Measurements from ENCODE around the gene PDGFRB. TPM values are rescaled to one million over a fixed set of nuclear protein-coding genes. Genes with fewer than 3 reads are reported as not detected.

The PDGFRB gene
- total and polyA plus RNA-seq, 9 of the 15 experiments (the other 6 are each of a cell fraction or from before 2014, with no cell fraction given): 0.01 to 1.5 (median 0.09) TPM; not detected in 3

- TF ChIP-seq PBX2 (CRISPR knock-in tag; IDR thresholded peaks at IDR 0.05; ENCODE audit: low read depth): no peak
- TF ChIP-seq PBX2 (tag; conservative IDR thresholded peaks at IDR 0.05; ENCODE audit: low read depth): peak; percentile 72
- TF ChIP-seq ZFP30 (CRISPR knock-in tag; IDR thresholded peaks at IDR 0.05; ENCODE audit: borderline replicate concordance): no peak
- no peak for TF ChIP-seq ZNF253 (CRISPR knock-in tag; conservative IDR thresholded peaks at IDR 0.05)
- no peak for TF ChIP-seq CHD2 (IDR thresholded peaks at IDR 0.05; ENCODE audit: low read depth, low read length)
- TF ChIP-seq PTBP1 (IDR thresholded peaks at IDR 0.05; ENCODE audit: low read depth, low read length): no peak
- TF ChIP-seq ZNF3 (CRISPR knock-in tag; IDR thresholded peaks at IDR 0.05): no peak
- no peak for TF ChIP-seq PRMT5 (CRISPR knock-in tag; IDR thresholded peaks at IDR 0.05)
- TF ChIP-seq HDAC6 (IDR thresholded peaks at IDR 0.05; ENCODE audit: low read depth, low read length): no peak
- TF ChIP-seq KLF10 (CRISPR knock-in tag; IDR thresholded peaks at IDR 0.05): no peak
- peak; percentile 80 for TF ChIP-seq MEIS2 (IDR thresholded peaks at IDR 0.05; ENCODE audit: partially characterized antibody)
- TF ChIP-seq NR2C1 (IDR thresholded peaks at IDR 0.05): no peak
- TF ChIP-seq NR2C1 (tag; IDR thresholded peaks at IDR 0.05): no peak
- TF ChIP-seq MAZ (CRISPR knock-in tag; conservative IDR thresholded peaks at IDR 0.05 in 1 of 2, IDR thresholded peaks at IDR 0.05 in 1 of 2): no peak
- TF ChIP-seq MAFK (IDR thresholded peaks at IDR 0.05; ENCODE audit: low read length): no peak
- TF ChIP-seq RB1 (IDR thresholded peaks at IDR 0.05; ENCODE audit: low read depth): no peak
- no peak for TF ChIP-seq POLR3A (IDR thresholded peaks at IDR 0.05; ENCODE audit: borderline replicate concordance, extremely low read depth, insufficient read depth, insufficient read length)
- TF ChIP-seq ETV6 (IDR thresholded peaks at IDR 0.05; ENCODE audit: borderline replicate concordance in 1 of 2, low read depth in 2 of 2, low read length in 1 of 2): no peak
- TF ChIP-seq ETV6 (CRISPR knock-in tag; IDR thresholded peaks at IDR 0.05; ENCODE audit: borderline replicate concordance): no peak
- TF ChIP-seq RNF2 (IDR thresholded peaks at IDR 0.05): no peak
- TF ChIP-seq KHSRP (IDR thresholded peaks at IDR 0.05): no peak
- no peak for TF ChIP-seq NBN (IDR thresholded peaks at IDR 0.05; ENCODE audit: low read depth)
- TF ChIP-seq GABPA (tag; conservative IDR thresholded peaks at IDR 0.05; ENCODE audit: low read depth): peak; percentile 31; the same call in 1 of the 2 replicates
- TF ChIP-seq ZFPM2 (CRISPR knock-in tag; IDR thresholded peaks at IDR 0.05): no peak
- TF ChIP-seq CTCFL (IDR thresholded peaks at IDR 0.05; ENCODE audit: borderline replicate concordance, insufficient read depth, low read depth, low read length, poor library complexity, severe bottlenecking): no peak
- no peak for TF ChIP-seq BRF2 (IDR thresholded peaks at IDR 0.05; ENCODE audit: borderline replicate concordance, insufficient read depth, insufficient read length)
Observed at GRCh38 chr5:150133581-150134197, 22.0 kb downstream of the PDGFRB start (continued).
